Epithelial cell of esophagus (primary cell): ENCODE data around the gene NSMCE3.

Experiments used
- DNase-seq: peaks from one replicate; pipeline ENCODE4 v3.0.0; 2010; ENCODE audit warnings: low read depth
- H3K4me3 ChIP-seq: 2 replicates; pipeline ENCODE4 v1.5.1; 2011; ENCODE audit warnings: mild to moderate bottlenecking, low read length, control low read depth
- CTCF ChIP-seq: IDR thresholded peaks from 2 replicates; pipeline ENCODE4 v1.5.1; 2011; ENCODE audit warnings: low read depth, mild to moderate bottlenecking, low read length, control low read depth, inconsistent platforms; ENCODE audit not compliant: insufficient read depth; ENCODE audit errors: missing control alignments

The NSMCE3 gene

GRCh38 chr15:29260896-29261295, 8.7 kb downstream of the NSMCE3 start:
- TF ChIP-seq CTCF: no peak
- no peak for DNase-seq
- H3K4me3 ChIP-seq: no peak overlapping the region

DNA sequence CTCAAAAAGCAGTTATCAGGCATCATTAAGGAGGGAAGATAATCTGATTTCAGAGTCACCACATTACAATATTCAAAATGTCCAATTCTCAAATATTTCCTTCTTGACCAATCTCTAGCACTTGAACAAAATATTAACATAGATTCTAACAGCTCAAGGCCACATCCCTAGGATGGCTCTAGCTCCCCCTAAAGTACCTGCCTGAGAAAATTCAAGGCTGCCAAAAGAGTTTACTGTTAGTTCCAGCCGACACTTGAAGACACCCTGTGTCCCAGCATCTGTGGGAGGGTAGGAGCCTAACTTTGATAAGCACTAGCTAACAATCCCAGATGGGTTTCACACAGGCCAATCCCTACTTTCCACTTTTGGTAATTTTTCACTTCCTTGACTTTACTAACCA, 10.4 kb downstream of the NSMCE3 start:
- no peak for DNase-seq
- peak; percentile 3 for TF ChIP-seq CTCF
- H3K4me3 ChIP-seq: no peak overlapping the region

DNA sequence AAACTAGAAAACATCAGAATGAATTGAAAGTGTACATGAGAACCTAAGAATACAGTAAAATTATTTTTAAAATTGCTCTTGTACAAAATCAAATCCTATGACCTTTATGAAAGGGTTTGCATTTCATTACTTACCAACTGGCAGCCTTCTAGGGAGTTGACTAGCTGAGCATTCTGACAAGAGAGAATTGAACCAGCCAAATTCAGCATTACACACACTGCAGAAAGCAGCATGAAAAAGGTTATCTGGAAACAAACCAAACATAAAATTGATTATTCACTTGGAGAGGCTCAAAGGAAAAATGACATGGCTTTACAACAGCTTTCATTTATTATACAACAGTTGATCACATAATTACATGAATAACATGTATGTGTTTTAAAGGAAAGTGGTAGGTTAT, 17.4 kb downstream of the NSMCE3 start:
- no peak overlapping the region for H3K4me3 ChIP-seq
- DNase-seq: no peak
- TF ChIP-seq CTCF: no peak

GRCh38 chr15:29244544-29244943, 25.1 kb downstream of the NSMCE3 start:
- no peak for TF ChIP-seq CTCF
- DNase-seq: no peak
- no peak overlapping the region for H3K4me3 ChIP-seq

- H3K4me3 ChIP-seq: no peak overlapping the region
- DNase-seq: no peak
- TF ChIP-seq CTCF: no peak
These were observed 25.5 kb downstream of the NSMCE3 start for GRCh38 chr15:29244123-29244522.

DNA sequence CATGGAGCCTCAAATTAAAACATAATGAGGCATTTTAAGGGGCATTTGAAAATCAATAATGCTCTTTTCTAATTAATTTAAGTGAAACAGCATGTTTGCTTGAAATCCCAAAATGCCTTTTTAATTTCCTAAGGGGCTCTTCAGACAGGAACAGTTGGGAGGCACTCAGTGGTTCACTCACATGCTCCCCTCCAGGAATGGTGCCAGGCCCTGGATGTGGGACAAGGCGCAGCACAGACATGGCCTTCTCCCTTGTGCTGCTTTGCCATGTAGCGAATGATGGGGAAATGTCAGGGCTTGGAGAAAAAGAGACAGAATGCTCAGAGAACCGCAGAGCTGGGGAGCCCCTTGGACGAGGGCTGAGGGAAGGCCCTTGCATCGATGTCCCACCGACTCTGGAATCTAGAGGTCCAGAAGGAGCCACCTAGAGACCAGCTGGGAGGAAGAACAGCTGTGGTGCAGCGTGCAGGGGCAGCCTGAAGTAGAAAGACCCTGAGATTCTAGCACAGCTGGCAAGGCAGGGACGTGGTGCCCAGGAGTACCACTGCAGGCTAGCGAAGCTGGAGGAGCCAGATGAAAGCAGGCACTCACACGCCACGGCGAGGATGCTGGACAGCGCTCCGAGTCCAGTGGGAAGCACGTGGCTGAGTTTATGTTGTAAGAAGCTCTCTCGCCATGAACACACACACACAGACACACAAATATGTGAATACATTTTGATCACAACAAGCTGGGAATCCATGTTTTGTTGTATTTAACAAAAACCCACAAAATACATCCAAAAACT, 27.0 kb downstream of the NSMCE3 start:
- DNase-seq: no peak
- no peak overlapping the region for H3K4me3 ChIP-seq
- TF ChIP-seq CTCF: no peak

- no peak for DNase-seq
- TF ChIP-seq CTCF: no peak
- no peak overlapping the region for H3K4me3 ChIP-seq
These were observed 28.4 kb downstream of the NSMCE3 start for GRCh38 chr15:29241207-29241606.
